Esophagus muscularis mucosa (tissue), 4 donors: ENCODE results near the gene GNL1. TPM values are rescaled to one million over a fixed set of nuclear protein-coding genes. Genes with fewer than 3 reads are reported as not detected.

Experiments used
- DNase-seq: peaks from one replicate; pipeline ENCODE4 v3.0.0-alpha.2; 2017; ENCODE audit errors: extremely low spot score
- H3K27ac ChIP-seq, 4 donors: fragments of 200-600 bp; sonication (generic); replicated peaks in 1 of 4; 1 replicate in 3 of 4; 2 replicates in 1 of 4; pipeline ENCODE4 v1.5.1; 2016 to 2019; ENCODE audit warnings: mild to moderate bottlenecking in 1 of 4
- H3K27me3 ChIP-seq, 4 donors: fragments of 200-600 bp; sonication (generic); one replicate each; pipeline versions ENCODE4 v1.5.1 to v1.6.0; 2016 to 2019
- H3K36me3 ChIP-seq, 4 donors: fragments of 200-600 bp; sonication (generic); one replicate each; pipeline ENCODE4 v1.5.1; 2016 to 2019
- H3K4me1 ChIP-seq, 4 donors: fragments of 200-600 bp; sonication (generic); one replicate each; pipeline ENCODE4 v1.5.1; 2016 to 2019
- H3K4me3 ChIP-seq, 4 donors: fragments of 200-600 bp; sonication (generic); 1 replicate in 2 of 4; 2 replicates in 2 of 4; pipeline ENCODE4 v1.5.1; 2016 to 2019; ENCODE audit warnings: mild to moderate bottlenecking in 4 of 4, moderate library complexity in 1 of 4
- H3K9me3 ChIP-seq, 4 donors: fragments of 200-600 bp; sonication (generic); 1 replicate in 3 of 4; 2 replicates in 1 of 4; pipeline ENCODE4 v1.5.1; 2016 to 2019
- CTCF ChIP-seq, 3 experiments: fragments of 200-600 bp in 2 of 3; fragments of 450-650 bp in 1 of 3; sonication (generic) in 2 of 3; IDR thresholded peaks; one replicate each; pipeline ENCODE4 v1.5.1; 2017 to 2019; ENCODE audit warnings: antibody characterized with exemption in 3 of 3, mild to moderate bottlenecking in 2 of 3, moderate library complexity in 1 of 3
- EP300 ChIP-seq: sonication (generic); formaldehyde crosslinking; IDR thresholded peaks from one replicate; pipeline ENCODE4 v1.6.1; 2017; ENCODE audit warnings: antibody characterized with exemption
- POLR2A ChIP-seq: fragments of 450-650 bp; IDR thresholded peaks from one replicate; pipeline ENCODE4 v1.6.1; 2017; ENCODE audit warnings: antibody characterized with exemption, moderate library complexity, mild to moderate bottlenecking, low read depth
- POLR2AphosphoS5 ChIP-seq, 2 donors: sonication (generic); formaldehyde crosslinking; IDR thresholded peaks; one replicate each; pipeline ENCODE4 v1.6.1; 2017; ENCODE audit warnings: antibody characterized with exemption in 2 of 2
- WGBS: methylation state at CpG from one replicate; pipeline ENCODE4 v1.1.5; 2018; 5-methylcytosine and 5-hydroxymethylcytosine counted together
- intact Hi-C: fragments of 100-400 bp; cut with DNase I; formaldehyde crosslinking; loops from one replicate; pipeline ENCODE4 v1.15.1; 2023
- total RNA-seq, 4 donors: library from RNA; depleted of rRNA; stranded (reverse); fragments of >200 nt; gene quantifications; one replicate each; pipeline versions ENCODE4 v1.1.0 to v1.2.1, GENCODE V29; 2016

Gene GNL1
- total RNA-seq, 4 donors from 2014 or later = 30.3 to 53.5 (median 36.1) TPM

DNA sequence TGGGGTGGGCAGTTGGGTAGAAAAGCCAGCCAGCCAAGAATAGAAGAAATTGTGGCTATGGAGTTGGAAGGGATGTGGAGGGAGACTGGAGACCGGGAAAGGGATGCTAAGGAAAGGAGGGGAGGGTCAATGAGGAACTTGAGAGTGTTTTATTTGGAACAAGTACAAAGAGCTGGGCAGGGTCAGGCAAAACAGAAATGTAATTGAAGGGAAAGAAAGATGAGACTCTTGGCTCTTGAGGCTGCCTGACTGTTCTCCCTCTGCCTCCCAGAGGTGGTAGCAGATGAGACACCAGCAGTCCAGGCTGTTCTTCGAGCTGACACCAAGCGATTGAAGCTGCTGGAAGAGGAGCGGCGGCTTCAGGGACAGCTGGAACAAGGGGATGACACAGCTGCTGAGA is 27.6 kb upstream of the GNL1 start:
- Histone ChIP-seq H3K27ac (no peak overlapping the region), H3K27me3 (no peaks in the 10 kb centered on the region), H3K36me3 (peaks cover 95 to 100% (median 99%) of the 10 kb centered on the region in 4 donors), H3K4me1 (no peaks in the 10 kb centered on the region), H3K9me3 (no peaks in the 10 kb centered on the region), H3K4me3 (no peak overlapping the region)
- 88% methylated on average over 5 of the region's 5 CpGs for WGBS
- intact Hi-C loops = no loop called here
- TF ChIP-seq POLR2AphosphoS5 (IDR thresholded peaks at IDR 0.05) (no peak), POLR2A (no peak), CTCF (IDR thresholded peaks at IDR 0.05) (no peak), EP300 (no peak)
- no peak for DNase-seq

DNA sequence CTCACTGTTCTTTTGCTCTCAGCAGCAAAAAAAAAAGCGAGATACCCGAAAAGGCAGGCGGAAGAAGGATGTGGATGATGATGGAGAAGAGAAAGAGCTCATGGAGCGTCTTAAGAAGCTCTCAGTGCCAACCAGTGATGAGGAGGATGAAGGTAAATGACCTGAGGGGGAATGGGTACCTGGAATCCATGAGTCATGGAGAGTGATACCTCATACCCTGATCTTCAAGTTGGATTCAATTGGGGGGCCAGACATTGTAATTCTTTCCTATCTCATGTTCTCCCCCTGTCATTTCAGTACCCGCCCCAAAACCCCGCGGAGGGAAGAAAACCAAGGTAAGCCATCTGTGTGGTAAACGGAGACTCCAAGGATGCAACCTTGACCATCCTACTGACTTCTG is 21.8 kb upstream of the GNL1 start:
- no peak for DNase-seq
- peaks cover 57 to 75% (median 69%) of the 10 kb centered on the region in 4 donors for H3K36me3 ChIP-seq
- no peak overlapping the region for H3K4me3 ChIP-seq
- TF ChIP-seq CTCF (IDR thresholded peaks at IDR 0.05) (no peak), POLR2A (no peak), POLR2AphosphoS5 (IDR thresholded peaks at IDR 0.05) (no peak), EP300 (no peak)
- no peaks in the 10 kb centered on the region for H3K27me3 ChIP-seq
- 94% methylated on average over 8 of the region's 8 CpGs for WGBS
- H3K27ac ChIP-seq = no peak overlapping the region
- intact Hi-C loops = no loop called here
- H3K9me3 ChIP-seq = no peaks in the 10 kb centered on the region
- peaks cover 5 to 20% (median 16%) of the 10 kb centered on the region in 4 donors for H3K4me1 ChIP-seq

GRCh38 chr6:30573113-30573512 is 16.8 kb upstream of the GNL1 start:
- DNase-seq = no peak
- no peak overlapping the region for H3K4me3 ChIP-seq
- H3K4me1 ChIP-seq = peaks cover 25 to 53% (median 40%) of the 10 kb centered on the region in 4 donors
- TF ChIP-seq POLR2A (no peak), POLR2AphosphoS5 (IDR thresholded peaks at IDR 0.05) (no peak), CTCF (IDR thresholded peaks at IDR 0.05) (no peak), EP300 (no peak)
- peaks cover 9 to 26% (median 20%) of the 10 kb centered on the region in 4 donors for H3K36me3 ChIP-seq
- H3K9me3 ChIP-seq = no peaks in the 10 kb centered on the region
- no peak overlapping the region for H3K27ac ChIP-seq
- intact Hi-C loops = no loop called here
- H3K27me3 ChIP-seq = no peaks in the 10 kb centered on the region
- 59% methylated on average over 4 of the region's 4 CpGs for WGBS

DNA sequence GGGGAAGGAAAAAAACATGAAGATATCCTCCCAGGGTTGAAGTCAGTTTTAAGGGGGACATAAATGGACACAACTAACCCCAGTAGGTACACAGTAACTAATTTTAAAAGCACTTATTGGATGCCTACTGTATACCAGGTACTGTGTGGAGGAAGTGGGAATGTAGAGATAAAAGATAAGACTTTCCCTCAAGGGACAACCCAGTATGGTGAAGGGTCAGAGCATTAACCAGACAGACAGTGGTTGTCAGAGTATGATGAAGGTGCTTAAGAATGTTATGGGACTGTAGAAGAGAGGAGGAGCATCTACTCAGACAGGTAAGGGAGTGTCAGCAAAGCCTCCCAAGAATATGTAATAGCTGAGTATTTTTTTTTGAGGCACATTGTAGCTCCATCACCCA is 15.9 kb upstream of the GNL1 start:
- DNase-seq = no peak
- Histone ChIP-seq H3K27ac (peak overlapping the region; percentile 88 to 92 (median 92)), H3K4me3 (peak overlapping the region; percentile 76 to 85 (median 77)), H3K36me3 (peaks cover 0 to 16% (median 10%) of the 10 kb centered on the region in 4 donors), H3K4me1 (peaks cover 25 to 53% (median 40%) of the 10 kb centered on the region in 4 donors), H3K27me3 (no peaks in the 10 kb centered on the region), H3K9me3 (no peaks in the 10 kb centered on the region)
- no peak for TF ChIP-seq CTCF (IDR thresholded peaks at IDR 0.05)
- no peak for TF ChIP-seq POLR2A
- TF ChIP-seq POLR2AphosphoS5 (IDR thresholded peaks at IDR 0.05) = no peak
- intact Hi-C loops = no loop called here

GRCh38 chr6:30571762-30572082 is 15.4 kb upstream of the GNL1 start:
- TF ChIP-seq POLR2AphosphoS5 (IDR thresholded peaks at IDR 0.05) = no peak
- no peak for TF ChIP-seq POLR2A
- no peak for TF ChIP-seq CTCF (IDR thresholded peaks at IDR 0.05)
- no peak for TF ChIP-seq EP300
- Histone ChIP-seq H3K9me3 (no peaks in the 10 kb centered on the region), H3K27ac (peak overlapping the region; percentile 88 to 92 (median 92)), H3K4me3 (peak overlapping the region; percentile 76 to 85 (median 77)), H3K4me1 (peaks cover 25 to 53% (median 40%) of the 10 kb centered on the region in 4 donors), H3K36me3 (peaks cover 0 to 12% (median 7%) of the 10 kb centered on the region in 4 donors), H3K27me3 (no peaks in the 10 kb centered on the region)
- DNase-seq = no peak
- intact Hi-C loops = loop anchor here (2.0 kb wide), 1 partner anchor 15 kb away; the partner anchor contains the start of genes GNL1 and PRR3
- WGBS = 0% methylated on average over 8 of the region's 8 CpGs
